SK-N-SH treated with all-trans-retinoic acid at 6 μM for 48 hours (cell line): ENCODE data around the gene LSM2.

Experiments
- ARNTL ChIP-seq: fragments of 450-650 bp; formaldehyde crosslinking; IDR thresholded peaks from 2 replicates; pipeline ENCODE4 v1.5.0; 2020; ENCODE audit warnings: low read depth, mild to moderate bottlenecking, moderate library complexity, borderline replicate concordance
- CSDC2 ChIP-seq: fragments of 250-450 bp; sonication (Bioruptor Pico); IDR thresholded peaks from 2 replicates; pipeline ENCODE4 v1.5.0; 2020; ENCODE audit warnings: mild to moderate bottlenecking, moderate library complexity
- ESRRG ChIP-seq: fragments of 250-450 bp; sonication (Bioruptor Pico); IDR thresholded peaks from 2 replicates; pipeline ENCODE4 v1.6.1; 2021; ENCODE audit warnings: mild to moderate bottlenecking
- RARB ChIP-seq: fragments of 250-450 bp; sonication (Bioruptor Pico); IDR thresholded peaks from 2 replicates; pipeline ENCODE4 v1.8.0; 2021; ENCODE audit warnings: mild to moderate bottlenecking, moderate library complexity
- ZFP3 ChIP-seq: fragments of 250-450 bp; sonication (Bioruptor Pico); IDR thresholded peaks from 2 replicates; pipeline ENCODE4 v1.5.0; 2020; ENCODE audit warnings: mild to moderate bottlenecking, moderate library complexity
- ZNF70 ChIP-seq: fragments of 450-650 bp; formaldehyde crosslinking; IDR thresholded peaks from 2 replicates; pipeline ENCODE4 v1.5.0; 2020; ENCODE audit warnings: mild to moderate bottlenecking, moderate library complexity
- ZNF8 ChIP-seq: fragments of 450-650 bp; formaldehyde crosslinking; IDR thresholded peaks from 2 replicates; pipeline ENCODE4 v1.5.0; 2020; ENCODE audit warnings: mild to moderate bottlenecking, moderate library complexity
- TF ChIP-seq, protein P1 (sequence below): fragments of 250-450 bp; sonication (Bioruptor Pico); IDR thresholded peaks from 2 replicates; pipeline ENCODE4 v1.8.0; 2021; ENCODE audit warnings: low read depth, mild to moderate bottlenecking, moderate library complexity, borderline replicate concordance
- TF ChIP-seq, protein P2 (sequence below): fragments of 250-450 bp; sonication (Bioruptor Pico); IDR thresholded peaks from 2 replicates; pipeline ENCODE4 v1.8.0; 2020; ENCODE audit warnings: mild to moderate bottlenecking, moderate library complexity, borderline replicate concordance

- TF ChIP-seq CSDC2 (CRISPR knock-in tag) (no peak), RARB (CRISPR knock-in tag) (no peak), ESRRG (CRISPR knock-in tag) (no peak), ZFP3 (CRISPR knock-in tag) (no peak), ZNF70 (no peak), ARNTL (CRISPR knock-in tag) (no peak), ZNF8 (no peak)
- TF ChIP-seq, protein P1, sequence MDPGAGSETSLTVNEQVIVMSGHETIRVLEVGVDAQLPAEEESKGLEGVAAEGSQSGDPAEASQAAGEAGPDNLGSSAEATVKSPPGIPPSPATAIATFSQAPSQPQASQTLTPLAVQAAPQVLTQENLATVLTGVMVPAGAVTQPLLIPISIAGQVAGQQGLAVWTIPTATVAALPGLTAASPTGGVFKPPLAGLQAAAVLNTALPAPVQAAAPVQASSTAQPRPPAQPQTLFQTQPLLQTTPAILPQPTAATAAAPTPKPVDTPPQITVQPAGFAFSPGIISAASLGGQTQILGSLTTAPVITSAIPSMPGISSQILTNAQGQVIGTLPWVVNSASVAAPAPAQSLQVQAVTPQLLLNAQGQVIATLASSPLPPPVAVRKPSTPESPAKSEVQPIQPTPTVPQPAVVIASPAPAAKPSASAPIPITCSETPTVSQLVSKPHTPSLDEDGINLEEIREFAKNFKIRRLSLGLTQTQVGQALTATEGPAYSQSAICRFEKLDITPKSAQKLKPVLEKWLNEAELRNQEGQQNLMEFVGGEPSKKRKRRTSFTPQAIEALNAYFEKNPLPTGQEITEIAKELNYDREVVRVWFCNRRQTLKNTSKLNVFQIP (CRISPR knock-in tag): no peak
- TF ChIP-seq, protein P2, sequence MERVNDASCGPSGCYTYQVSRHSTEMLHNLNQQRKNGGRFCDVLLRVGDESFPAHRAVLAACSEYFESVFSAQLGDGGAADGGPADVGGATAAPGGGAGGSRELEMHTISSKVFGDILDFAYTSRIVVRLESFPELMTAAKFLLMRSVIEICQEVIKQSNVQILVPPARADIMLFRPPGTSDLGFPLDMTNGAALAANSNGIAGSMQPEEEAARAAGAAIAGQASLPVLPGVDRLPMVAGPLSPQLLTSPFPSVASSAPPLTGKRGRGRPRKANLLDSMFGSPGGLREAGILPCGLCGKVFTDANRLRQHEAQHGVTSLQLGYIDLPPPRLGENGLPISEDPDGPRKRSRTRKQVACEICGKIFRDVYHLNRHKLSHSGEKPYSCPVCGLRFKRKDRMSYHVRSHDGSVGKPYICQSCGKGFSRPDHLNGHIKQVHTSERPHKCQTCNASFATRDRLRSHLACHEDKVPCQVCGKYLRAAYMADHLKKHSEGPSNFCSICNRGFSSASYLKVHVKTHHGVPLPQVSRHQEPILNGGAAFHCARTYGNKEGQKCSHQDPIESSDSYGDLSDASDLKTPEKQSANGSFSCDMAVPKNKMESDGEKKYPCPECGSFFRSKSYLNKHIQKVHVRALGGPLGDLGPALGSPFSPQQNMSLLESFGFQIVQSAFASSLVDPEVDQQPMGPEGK: no peak
Observed at GRCh38 chr6:31822036-31822821, 15.5 kb upstream of the LSM2 start.
